D341Med (cell line): Measurements from ENCODE around the gene SSR3.
"Not testable (repeated sequence)": the region's sequence is repeated elsewhere in the genome, so short reads cannot be mapped to it uniquely, and the experiment has no call there.

Experiments
- DNase-seq: peaks from one replicate; pipeline ENCODE4 v3.0.0; 2012; ENCODE audit warnings: low spot score

Gene SSR3

DNA sequence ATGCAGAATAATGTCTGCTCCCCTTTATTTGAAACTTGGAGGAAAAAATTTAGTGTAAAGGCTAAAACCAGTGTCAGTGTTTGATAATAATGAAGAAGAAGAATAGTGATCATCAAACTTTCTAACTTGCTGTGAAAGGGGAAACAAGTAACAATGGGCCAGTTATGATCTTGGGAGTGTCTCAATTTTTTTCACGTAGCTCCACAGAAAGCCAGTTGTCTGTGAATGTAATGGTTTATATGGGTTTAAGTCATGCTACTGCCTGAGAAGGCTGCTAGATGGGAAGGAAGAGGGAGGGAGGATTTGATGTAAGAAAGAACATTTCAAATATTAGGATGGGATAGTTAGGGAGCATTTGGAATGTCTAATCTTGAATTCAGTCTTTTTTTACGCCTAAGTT is 21.1 kb upstream of the SSR3 start:
- no peak for DNase-seq

DNA sequence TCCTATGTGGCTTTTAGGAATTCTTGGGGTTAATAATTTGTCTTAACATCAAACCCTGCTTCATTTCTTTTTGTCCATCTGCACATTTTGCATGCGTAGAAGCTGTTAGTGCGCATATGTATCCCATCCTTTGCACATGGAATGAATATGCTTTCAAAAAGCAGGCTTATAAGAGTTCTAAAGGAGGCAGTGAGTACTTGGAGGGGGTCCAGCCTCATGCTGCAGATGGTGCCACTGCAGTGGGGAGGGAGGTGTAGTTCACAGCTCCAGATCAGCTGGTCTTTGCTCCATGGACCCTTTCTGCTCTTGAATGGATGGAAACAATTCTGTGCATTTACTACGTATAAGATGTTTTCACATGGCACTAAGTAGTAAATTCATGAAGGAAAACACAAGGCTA is 20.7 kb upstream of the SSR3 start:
- no peak for DNase-seq

DNA sequence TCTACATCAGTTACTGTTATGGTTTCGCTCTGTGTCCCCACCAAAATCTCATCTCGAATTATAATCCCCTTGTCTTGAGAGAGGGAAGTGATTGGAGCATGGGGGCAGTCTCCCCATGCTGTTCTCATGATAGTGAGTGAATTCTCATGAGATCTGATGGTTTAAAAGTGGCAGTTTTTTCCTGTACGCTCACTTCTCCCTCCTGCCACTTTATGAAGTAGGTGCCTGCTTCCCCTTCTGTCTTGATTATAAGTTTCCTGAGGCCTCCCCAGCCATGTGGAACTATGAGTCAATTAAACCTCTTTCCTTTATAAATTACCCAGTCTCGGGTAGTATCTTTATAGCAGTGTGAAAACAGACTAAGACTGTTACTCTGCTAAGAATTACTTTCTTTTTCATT is 15.0 kb upstream of the SSR3 start:
- DNase-seq = not testable (repeated sequence)

DNA sequence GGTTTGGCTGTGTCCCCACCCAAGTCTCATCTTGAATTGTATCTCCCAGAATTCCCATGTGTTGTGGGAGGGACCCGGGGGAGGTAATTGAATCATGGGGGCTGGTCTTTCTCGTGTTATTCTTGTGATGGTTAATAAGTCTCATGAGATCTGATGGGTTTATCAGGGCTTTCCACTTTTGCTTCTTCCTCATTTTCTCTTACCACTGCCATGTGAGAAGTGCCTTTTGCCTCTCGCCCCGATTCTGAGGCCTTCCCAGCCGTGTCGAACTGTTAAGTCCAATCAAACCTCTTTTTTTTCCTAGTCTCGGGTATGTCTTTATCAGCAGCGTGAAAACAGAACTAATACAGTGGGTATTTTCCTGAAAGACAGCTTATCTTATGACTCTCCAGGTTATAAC is 14.1 kb upstream of the SSR3 start:
- DNase-seq = not testable (repeated sequence)

DNA sequence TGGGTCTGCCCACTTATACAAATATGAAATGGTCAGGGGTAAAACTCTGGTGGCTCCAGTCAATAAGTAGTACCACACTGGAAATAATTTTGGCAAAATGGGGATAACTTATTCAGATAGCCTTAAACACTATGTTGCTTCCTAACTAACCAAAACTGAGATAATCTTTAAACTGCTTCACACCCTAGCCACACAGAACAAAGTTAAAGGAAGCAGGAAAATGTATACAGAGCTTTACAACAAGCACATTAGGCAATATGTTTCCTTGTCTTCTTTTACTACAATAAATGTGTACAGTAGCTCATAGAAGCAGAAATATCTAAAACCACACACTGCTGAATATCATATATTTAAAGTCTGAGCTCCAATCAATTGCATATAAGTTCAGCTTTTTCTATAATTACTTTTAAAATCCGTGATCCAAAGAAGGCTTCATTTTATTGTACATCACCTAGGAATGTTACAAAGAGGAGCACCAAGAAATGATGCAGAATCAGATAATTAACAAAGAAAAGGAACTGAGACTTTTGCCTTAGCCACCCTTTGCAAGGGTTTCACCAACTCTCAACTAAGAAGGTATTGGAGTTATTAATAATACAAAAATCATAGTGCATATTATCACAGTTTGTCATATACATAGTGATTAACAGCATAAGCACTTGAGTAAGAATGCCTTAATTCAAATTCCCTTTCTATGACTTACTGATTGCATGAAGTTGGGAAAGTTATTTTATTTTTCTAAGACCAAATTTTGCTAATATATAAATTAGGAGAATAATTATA is 9.2 kb upstream of the SSR3 start:
- no peak for DNase-seq

DNA sequence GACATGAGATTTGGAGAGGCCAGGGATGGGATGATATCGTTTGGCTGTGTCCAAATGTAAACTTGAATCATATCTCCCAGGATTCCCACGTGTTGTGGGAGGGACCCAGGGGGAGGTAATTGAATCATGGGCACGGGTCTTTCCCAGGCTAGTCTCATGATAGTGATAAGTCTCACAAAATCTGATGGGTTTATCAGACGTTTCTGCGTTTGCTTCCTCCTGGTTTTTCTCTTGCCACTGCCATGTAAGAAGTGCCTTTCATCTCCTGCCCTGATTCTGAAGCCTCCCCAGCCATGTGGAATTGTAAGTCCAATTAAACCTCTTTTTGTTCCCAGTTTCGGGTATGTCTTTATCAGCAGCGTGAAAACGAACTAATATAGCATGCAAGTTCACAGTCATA is 7.6 kb upstream of the SSR3 start:
- DNase-seq = not testable (repeated sequence)

DNA sequence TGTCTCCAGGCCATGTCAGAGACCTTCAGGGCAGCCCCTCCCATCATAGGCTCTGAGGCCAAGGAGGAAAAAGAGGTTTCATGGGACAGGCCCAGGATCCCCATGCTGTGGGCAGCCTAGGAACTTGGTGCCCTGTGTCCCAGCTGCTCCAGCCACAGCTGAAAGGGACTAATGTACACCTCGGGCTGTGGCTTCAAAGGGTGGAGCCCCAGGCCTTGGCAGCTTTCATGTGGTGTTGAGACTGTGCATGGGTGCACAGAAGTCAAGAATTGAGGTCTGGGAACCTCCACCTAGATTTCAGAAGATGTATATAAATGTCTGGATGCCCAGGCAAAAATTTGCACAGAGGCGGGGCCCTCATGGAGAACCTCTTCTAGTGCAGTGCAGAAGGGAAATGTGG is 6.6 kb upstream of the SSR3 start:
- no peak for DNase-seq

DNA sequence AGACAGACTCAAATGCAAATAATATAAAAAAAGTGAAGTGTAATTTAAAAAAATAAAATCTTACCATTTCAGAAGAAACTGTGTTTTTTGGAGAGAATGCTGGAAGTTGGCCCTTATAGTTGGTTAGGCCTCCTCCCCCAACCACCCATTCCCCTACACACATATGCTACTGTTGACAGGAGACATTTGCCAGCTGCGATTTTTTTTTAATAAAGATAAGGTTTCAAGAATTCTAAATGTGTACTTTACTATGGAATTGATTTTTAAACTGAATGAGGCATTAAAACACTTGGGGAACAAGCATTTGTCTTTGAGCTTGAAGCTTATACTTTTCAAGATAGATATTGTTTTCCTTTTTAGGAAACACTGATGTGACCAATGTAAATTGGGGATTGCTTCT is 4.4 kb upstream of the SSR3 start:
- DNase-seq = no peak

DNA sequence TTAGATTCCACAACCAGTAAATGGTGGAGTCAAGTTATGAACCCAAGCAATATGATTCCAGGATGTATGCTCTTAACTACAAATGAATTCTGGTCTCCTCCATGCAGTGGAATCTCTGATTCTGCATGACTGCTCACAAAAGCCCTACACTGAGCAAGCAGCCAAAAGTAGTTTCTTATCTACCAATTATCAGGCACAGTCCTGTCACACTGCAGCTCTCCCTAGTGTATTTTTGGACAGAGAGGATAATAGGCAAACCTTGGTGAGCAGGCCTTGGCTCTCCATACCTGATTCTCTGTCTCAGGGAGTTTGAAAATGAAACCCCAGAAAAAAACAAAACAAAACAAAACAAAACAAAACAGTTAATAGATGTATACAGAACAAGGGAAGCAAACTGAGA is 3.5 kb upstream of the SSR3 start:
- no peak for DNase-seq

DNA sequence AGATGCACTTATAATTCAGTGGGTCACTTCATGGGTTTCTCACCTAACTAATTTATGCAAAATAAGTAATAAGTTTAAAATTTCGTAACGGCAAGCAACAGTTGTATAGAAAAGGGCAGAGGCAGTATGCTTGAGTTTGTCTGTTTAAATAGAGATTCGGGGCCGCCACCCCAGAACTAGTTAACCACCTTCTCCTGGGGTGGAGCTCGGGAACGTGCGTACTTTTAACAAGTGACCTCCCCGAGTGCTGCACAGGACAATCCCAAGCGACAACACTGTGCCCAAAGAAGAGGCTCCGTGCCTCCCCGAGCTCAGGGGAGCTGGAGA is 439 bp downstream of the SSR3 start:
- DNase-seq = no peak

DNA sequence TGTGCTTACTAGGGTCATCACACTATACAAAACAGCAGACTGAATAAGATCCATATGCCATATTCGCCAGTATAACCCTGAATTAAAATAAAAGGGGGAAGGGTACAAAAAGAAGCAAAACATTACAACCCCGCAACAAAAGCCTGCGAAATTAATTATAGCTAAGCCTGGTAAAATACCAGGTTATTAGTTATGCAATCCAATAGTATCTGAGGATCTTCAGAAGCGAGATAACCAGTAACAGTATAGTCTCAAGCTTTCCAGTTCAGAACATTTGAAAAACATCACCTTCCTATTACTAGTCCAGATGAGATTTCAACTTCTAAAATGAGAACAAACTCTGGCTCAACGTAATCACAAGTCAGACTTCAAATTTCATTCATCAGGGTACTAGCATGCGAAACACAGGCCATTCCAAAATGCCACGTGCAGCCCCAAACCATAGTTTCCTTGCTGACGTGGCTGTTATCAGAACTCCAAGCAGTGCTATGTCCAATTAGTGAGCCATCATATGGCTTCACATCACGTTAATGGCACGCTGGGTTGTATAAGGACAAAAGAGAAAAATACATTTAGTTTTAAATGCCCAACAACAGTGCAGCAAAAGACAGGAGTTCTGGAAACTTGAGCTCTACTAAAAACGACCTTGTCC is 1.1 kb downstream of the SSR3 start:
- no peak for DNase-seq

DNA sequence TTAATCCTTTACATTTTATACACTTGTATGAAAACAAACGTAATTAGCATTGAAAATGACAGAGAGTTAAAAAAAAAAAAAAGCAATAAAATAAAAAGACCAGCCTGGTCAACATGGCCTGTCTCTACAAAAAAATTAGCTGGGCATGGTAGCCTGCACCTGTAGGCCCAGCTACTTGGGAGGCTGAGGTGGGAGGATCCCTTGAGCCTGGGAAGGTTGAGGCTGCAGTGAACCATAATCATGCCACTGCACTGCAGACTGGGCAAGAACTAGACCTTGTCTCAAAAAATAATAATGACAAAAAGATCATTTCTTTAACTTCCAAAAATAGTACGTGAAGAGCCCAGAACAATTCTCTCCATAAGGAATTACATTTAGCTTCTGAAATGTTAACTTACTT is 1.9 kb downstream of the SSR3 start:
- DNase-seq = no peak

DNA sequence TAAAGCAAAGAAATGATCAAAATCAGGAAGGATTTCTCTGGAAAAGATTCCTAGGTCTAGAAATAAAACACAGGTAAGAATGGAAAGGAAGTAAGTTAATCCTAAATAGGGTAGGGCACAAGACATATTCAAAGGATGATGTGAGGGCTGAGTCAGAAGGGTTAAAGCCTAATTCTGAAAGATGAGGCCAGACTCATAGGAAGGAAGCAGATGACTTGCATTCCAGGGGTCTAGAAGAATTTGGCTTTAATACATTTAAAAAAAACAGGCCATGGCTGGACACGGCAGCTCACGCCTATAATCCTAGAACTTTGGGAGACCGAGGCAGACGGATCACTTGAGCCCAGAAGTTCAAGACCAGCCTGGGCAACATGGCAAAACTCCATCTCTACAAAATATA is 3.2 kb downstream of the SSR3 start:
- no peak for DNase-seq

DNA sequence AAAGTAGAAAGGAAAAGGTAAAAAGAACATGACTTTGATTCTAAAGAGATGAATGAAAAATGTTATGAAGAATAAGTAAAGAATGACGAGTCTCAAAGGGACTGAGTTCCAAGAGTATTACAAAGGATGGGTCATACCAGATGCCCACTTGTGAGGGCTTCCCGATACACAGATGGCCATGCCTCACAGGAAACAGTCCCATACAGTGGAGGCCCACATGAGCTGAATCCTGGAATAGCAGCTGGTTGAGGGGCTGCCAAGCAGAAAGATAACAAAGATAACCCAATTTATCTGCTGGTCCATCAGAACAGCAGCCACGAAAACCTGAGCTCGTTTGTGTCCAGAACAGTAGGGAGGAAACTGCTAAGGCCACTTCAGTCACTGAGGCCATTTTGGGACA is 3.7 kb downstream of the SSR3 start:
- no peak for DNase-seq

DNA sequence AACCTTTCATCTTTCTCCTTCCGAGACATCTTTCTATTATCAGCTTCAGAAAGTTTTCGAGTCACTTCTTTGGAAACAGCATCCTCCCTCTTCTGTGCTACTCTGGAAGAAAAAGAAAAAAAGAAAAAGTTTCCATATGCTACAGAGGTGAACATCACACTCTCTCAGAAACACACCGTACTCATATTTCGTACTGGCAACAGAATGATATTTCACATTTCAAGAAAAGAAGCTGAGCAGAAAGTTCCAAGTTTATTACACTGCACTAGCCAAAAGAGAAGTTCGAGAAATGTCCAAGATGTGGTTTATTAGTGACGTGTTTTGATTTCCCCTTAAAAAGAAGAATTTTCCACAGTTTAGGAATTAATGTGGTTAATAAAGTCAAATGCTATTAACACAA is 6.0 kb downstream of the SSR3 start:
- DNase-seq = no peak

DNA sequence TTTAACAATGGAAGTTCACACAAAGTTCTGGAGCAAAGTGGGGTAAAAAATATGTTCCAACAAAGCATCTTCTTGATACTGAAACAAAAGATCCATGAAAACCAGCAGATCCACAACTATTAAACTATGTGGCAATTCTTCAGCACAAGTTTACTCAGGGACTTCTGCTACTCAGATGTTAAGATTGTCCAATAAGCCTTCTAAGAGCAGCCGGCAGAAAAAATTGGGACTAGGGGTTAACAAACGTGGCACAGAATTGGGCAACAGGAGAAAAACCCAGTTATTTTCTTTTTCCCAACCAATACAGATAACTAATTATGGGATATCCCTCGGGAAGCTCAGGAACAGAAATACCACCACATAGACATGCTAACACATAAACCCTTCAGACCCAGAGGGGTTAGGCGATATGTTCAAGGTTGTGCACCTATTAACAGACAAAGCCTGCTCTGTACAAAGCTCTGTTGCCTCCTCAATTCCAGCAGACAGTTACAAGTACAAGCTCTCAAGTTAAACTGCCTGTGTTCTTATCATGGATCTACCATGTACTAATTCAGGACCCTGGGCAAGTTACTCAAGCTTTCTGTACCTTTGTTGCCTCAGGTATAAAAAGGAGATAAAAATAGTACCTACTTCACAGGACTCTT is 6.8 kb downstream of the SSR3 start:
- no peak for DNase-seq

DNA sequence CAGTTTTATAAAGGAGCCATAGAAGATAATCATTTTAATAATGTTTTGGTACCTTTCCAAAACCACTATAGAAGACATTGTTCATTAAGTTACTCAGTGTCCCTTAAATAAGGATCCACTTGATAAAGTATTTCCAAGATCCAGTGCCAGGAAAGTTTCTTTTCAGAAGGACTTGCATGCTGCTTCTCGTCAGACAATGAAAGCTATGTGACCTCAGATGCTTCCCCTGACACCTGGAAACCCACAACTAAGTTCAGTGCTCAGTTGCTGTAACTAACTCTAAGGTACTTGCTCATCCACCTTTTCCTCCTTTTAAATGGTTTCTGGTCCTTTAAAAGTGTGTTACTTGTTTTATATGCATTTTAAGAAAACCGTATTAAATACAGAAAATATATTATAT is 7.3 kb downstream of the SSR3 start:
- DNase-seq = no peak

DNA sequence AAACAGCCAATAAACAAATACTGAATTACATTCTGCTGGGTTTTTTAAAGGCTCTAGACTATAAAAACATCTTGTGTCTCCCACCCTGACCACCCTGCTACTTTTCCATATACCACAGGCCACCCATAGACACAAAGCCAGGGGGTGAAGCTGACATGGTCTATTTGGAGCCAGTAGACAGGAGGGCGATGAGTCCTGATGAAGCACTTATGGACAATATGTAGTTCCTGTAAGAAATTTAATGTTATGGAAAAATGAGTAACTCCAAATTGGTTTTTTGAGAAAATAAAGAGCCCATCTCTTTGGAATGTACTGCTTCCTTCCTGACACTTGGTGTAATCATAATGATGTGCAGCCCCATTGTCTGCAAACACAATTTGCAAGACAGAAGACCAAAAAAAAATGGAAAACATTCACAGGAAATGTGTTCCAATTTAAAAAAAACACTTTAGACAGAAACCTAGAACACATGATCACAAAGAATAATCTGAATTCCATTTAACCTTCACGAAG is 11.8 kb downstream of the SSR3 start:
- no peak for DNase-seq

DNA sequence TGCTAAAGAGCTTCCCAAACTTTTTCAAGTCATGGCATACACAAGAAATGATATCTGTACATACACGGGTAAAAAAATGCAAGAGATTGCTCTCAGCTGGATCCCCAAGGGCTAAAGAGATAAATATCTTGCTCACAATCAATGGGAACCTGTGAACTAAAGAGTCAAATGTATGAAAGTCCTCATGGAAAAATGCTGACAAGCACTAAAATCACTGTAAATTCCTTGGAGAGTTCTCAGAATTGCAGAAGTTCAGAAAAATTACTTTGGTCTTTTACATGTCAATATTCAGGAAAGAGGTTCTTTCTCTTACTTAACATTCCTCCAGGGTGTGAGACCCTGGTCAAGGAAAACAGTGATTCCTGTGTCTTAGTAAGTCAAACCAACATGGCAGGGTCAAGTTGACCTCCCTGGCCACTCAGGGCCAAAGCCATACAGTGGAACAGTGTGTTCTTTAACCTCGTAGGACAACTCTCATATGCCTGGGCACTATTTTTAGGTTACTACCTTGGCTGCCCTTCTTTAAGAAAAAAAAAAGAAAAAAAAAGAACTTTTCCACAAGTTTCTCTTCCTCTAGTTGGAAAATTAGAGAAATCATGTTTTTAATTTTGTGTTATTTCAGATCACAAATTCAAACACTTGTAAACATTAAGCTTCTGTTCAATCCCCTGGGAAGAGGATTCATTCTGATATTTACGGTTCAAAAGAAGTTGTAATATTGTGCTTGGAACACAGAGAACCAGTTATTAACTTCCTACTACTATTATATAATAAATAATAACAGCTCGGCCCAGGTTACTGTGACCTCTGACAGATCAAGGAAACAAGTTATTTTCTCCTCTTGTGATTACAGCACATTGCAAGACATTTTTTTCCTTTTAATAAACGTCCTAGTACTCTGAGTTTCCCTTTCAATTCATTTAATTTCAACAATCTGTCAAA is 12.5 kb downstream of the SSR3 start:
- DNase-seq = no peak

DNA sequence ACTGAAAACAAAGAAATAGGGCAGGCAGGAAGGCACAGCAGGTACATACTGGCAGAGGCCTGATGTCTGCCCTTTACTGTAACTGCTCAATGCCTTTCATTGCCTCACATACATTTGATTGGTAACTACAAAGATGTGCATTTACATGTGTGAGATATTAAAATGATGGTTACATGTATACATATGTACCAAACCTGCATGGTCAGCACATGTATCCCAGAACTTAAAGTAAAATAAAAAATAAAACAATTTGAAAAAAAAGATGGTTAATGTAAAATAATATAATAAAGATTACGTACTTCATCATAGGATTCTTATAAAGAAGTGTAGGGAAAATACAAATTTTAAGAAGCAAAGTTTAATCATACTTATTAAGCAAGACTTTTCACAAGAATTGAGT is 15.1 kb downstream of the SSR3 start:
- DNase-seq = no peak

DNA sequence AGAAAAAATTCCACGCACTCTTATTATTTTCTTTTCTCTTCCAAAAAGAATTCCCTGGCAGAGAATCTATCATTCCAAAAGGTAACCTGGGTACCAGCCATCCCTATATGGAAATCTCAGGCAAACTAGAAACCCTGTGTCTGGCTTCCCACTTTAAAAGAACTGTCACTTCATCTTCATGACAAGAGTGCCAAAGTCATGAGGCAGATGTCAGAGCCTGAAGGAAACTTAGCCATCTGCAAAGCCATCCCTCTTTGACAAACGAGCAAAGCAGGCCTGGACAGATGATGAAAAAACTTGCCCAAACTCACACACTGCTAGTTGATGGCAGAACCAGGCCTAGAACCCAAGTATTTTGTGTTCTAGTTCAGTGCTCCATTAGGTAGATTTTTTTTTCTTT is 15.9 kb downstream of the SSR3 start:
- DNase-seq = no peak
